ENCODE data around the gene ADAMTS16.
"Not testable (repeated sequence)": the region's sequence is repeated elsewhere in the genome, so short reads cannot be mapped to it uniquely, and the experiment has no call there.

Gene ADAMTS16, protein sequence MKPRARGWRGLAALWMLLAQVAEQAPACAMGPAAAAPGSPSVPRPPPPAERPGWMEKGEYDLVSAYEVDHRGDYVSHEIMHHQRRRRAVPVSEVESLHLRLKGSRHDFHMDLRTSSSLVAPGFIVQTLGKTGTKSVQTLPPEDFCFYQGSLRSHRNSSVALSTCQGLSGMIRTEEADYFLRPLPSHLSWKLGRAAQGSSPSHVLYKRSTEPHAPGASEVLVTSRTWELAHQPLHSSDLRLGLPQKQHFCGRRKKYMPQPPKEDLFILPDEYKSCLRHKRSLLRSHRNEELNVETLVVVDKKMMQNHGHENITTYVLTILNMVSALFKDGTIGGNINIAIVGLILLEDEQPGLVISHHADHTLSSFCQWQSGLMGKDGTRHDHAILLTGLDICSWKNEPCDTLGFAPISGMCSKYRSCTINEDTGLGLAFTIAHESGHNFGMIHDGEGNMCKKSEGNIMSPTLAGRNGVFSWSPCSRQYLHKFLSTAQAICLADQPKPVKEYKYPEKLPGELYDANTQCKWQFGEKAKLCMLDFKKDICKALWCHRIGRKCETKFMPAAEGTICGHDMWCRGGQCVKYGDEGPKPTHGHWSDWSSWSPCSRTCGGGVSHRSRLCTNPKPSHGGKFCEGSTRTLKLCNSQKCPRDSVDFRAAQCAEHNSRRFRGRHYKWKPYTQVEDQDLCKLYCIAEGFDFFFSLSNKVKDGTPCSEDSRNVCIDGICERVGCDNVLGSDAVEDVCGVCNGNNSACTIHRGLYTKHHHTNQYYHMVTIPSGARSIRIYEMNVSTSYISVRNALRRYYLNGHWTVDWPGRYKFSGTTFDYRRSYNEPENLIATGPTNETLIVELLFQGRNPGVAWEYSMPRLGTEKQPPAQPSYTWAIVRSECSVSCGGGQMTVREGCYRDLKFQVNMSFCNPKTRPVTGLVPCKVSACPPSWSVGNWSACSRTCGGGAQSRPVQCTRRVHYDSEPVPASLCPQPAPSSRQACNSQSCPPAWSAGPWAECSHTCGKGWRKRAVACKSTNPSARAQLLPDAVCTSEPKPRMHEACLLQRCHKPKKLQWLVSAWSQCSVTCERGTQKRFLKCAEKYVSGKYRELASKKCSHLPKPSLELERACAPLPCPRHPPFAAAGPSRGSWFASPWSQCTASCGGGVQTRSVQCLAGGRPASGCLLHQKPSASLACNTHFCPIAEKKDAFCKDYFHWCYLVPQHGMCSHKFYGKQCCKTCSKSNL

GRCh38 chr5:5139777-5140478 is at the start of gene ADAMTS16:
TSS of gene ADAMTS16 (plus strand) at chr5:5140330. CDS start at chr5:5140468, 138 bp downstream.
- peak; percentile 56 for DNase-seq (ENCODE audit: low read depth, low spot score)

- no peak for DNase-seq (ENCODE audit: low read depth, low spot score)
Observed at GRCh38 chr5:5092149-5092548, 48.0 kb upstream of the ADAMTS16 start.

GRCh38 chr5:5100635-5101034 is 39.5 kb upstream of the ADAMTS16 start:
- DNase-seq (ENCODE audit: low read depth, low spot score), result no peak

DNA sequence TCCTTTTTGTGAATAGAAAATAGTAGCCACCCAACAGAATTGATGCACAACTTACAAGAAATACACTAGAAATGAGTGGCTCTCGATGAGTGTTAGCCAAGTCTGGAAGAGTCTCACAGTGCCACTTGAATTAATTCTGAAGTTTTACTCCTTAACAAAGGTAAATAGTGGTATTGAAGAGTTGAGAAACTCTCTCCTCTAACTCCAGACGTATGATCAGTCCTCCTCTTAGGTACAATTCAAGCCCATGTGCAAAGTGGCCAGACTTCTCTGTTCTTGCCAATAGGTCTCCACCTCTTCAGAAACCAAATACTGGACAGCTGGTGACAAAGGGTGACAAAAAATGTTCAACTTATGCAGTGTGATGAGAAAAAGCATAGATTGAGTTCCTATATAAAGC is 38.5 kb upstream of the ADAMTS16 start:
- DNase-seq (ENCODE audit: low read depth, low spot score), result no peak

GRCh38 chr5:5103245-5103644 is 36.9 kb upstream of the ADAMTS16 start:
- no peak for DNase-seq (ENCODE audit: low read depth, low spot score)

DNA sequence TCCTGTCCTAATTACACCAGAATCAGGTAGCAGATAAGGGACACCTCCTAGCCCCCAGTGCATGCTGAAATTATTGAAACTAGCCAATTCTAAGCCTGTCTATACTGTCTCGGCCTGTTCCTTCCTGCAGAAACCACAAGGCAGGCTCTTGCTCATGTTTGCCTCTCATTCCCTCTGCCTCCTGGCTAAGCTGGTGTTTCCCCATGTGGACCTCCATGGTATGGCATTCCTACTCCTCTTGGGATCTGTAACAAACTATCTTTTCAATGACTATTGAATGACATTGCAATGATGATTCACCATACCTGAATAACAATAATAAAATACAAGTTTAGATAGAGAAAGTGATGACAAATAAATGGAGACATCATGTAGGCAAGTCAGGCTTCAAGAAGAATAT is 35.6 kb upstream of the ADAMTS16 start:
- DNase-seq (ENCODE audit: low read depth, low spot score), result no peak

- DNase-seq (ENCODE audit: low read depth, low spot score), result no peak
Observed at GRCh38 chr5:5105531-5105930, 34.6 kb upstream of the ADAMTS16 start.

DNA sequence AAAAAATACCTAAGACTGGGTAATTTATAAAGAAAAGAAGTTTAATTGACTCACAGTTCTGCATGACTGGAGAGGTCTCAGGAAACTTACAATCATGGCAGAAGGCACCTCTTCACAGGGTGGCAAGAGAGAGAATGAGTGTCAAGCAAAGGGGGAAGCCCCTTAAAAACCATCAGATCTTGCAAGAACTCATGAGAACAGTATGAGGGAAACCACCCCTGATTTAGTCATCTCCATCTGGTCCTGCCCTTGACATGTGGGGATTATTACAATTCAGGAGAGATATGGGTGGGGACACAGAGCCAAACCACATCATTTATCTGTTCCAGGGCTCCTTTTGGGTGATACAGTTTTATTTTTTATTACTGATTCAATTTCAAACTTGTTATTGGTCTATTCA is 23.2 kb upstream of the ADAMTS16 start:
- no peak for DNase-seq (ENCODE audit: low read depth, low spot score)

DNA sequence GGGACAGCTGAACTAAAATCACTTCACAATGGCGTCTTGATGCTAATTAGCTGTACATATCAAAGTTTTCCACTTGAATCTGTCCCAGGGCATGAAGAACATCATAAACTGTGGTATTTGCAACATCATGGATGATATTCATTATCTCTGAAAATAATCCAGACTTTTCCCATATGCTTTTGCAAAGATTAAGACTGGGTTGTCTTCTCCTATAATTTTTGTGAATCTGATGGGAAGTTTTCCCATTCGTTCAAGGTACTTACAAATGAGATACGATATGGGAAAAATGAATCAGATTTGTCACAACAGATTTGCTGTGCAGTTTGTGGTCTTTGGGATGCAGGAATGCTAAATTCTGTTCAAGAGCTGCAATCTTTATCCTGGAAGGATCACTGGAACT is 17.4 kb upstream of the ADAMTS16 start:
- DNase-seq (ENCODE audit: low read depth, low spot score), result no peak

GRCh38 chr5:5124231-5124630 is 15.9 kb upstream of the ADAMTS16 start:
- DNase-seq (ENCODE audit: low read depth, low spot score), result no peak

GRCh38 chr5:5126444-5126843 is 13.7 kb upstream of the ADAMTS16 start:
- DNase-seq (ENCODE audit: low read depth, low spot score), result peak; percentile 18

- DNase-seq (ENCODE audit: low read depth, low spot score), result no peak
Observed at GRCh38 chr5:5128766-5129165, 11.4 kb upstream of the ADAMTS16 start.

- no peak for DNase-seq (ENCODE audit: low read depth, low spot score)
Observed at GRCh38 chr5:5132234-5132633, 7.9 kb upstream of the ADAMTS16 start.

- no peak for DNase-seq (ENCODE audit: low read depth, low spot score)
Observed at GRCh38 chr5:5132693-5133295, 7.3 kb upstream of the ADAMTS16 start.

DNA sequence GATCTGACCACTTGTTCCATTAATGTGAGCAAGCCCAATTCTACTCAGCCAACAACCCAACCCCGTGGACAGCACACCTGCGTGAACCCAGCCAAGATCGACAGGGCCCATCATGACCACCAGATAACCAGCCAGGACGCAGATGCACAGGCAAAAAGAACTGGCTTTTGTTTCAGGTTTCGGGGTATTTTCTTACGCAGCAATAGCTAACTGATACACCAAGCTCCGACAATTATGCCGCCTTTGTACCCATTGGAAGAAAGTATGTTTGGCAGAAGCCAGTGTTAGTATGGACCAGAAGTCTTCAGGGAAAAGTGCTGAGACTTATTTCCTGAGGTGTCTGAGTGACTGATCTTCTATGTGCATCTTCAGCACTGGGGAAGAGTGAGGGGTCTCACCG is 6.0 kb upstream of the ADAMTS16 start:
- DNase-seq (ENCODE audit: low read depth, low spot score), result no peak

DNA sequence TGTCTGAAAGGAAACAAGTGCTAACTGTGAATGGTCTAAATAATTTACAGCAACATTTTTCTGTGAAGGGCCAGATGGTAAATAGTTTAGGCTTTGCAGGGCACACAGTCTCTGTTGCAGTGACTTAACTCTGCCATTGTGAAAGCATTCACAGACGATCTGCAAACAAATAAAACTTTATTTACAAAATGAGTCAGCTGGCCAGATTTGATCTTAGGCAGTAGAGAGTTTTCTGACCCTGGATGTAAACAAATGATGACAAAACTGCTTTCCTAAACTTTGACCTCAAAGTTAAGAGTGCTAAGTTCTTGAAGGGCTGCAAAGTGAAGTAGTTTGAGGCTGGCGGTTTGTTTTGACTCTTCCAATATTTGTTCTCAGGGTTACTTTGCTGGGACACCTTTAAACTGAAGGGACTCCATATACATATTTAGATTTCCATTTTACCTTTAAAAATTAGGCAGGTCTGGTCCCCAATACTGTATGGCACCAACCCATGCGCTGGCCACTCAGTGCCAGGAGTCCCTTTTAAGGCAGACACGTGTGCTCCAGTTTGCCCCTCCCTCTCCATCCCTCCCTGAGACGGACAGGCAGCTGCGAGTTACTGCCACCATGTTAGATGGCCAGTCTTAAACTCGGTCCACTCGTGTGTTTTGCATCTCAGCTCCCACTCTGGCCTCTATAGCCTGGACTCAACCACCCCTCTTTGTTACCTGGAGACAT is 4.0 kb upstream of the ADAMTS16 start:
- DNase-seq (ENCODE audit: low read depth, low spot score), result no peak

DNA sequence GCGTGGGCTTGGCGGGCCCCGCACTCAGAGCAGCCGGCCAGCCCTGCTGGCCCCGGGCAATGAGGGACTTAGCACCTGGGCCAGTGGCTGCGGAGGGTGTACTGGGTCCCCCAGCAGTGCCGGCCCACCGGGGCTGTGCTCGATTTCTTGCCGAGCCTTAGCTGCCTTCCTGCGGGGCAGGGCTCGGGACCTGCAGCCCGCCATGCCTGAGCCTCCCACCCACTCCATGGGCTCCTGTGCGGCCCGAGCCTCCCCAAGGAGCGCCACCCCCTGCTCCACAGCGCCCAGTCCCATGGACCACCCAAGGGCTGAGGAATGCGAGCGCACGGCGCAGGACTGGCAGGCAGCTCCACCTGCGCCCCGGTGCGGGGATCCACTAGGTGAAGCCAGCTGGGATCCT is 2.3 kb upstream of the ADAMTS16 start:
- DNase-seq (ENCODE audit: low read depth, low spot score), result not testable (repeated sequence)

DNA sequence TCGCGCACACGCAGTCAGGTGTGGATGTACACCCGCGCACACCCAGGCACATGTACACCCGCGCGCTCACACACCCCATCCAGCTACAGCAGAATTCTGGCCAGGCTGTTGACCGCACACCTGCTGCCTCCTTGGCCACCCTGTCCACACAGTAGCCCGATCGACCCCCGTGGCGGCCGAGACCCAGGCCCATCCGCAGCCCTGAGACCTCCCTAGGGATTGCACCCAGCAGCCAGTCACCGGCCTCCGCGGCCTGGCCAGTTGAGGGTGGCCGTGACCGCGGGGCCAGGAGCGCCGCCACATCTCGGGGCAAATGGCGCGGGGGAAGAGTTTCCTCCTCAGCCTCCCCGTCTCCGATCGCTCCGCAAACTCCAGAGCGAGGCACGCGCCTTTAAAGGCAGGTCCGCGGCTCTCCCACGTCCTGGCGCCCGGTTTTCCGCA is 774 bp upstream of the ADAMTS16 start:
- no peak for DNase-seq (ENCODE audit: low read depth, low spot score)

GRCh38 chr5:5140479-5141338 is 579 bp downstream of the ADAMTS16 start:
- DNase-seq (ENCODE audit: low read depth, low spot score), result peak; percentile 26

DNA sequence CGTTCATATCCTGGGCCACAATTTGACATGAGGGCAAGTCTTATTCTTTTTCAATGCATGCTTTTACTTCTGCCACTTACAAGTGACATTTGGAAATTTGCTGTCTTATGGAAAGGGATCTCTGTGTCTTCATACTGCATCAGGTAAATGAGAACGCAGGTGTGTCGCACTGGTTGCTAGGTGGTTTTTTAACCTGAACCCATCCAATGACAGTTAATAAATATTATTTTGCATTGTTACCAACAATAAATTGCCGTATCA is 1.1 kb downstream of the ADAMTS16 start:
- DNase-seq (ENCODE audit: low read depth, low spot score), result no peak

Data from ELF-1 (cell line).